ENCODE measurements around the gene MBD5.

DNA sequence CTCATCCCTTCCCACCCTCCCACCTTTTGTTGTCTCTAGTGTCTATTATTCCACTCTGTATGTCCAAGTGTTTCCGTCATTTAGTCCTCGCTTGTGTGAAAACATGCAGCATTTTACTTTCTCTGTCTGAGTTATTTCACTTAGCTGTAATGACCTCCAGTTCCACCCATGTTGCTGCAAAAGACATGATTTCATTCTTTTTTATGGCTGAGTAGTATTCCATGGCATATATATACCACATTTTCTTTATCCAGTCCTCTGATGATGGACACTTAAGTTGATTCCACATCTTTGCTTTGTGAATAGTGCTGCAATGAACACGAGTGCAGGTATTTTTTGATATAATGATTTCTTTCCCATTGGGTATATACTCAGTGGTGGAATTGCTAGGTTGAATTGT lies 296.7 kb downstream of the MBD5 start:
- TF ChIP-seq MAX (IDR thresholded peaks at IDR 0.05), result no peak
- TF ChIP-seq CEBPB (IDR thresholded peaks at IDR 0.05), result no peak
- TF ChIP-seq REST (IDR thresholded peaks at IDR 0.05; ENCODE audit: low read depth), result no peak
- TF ChIP-seq TAF1 (IDR thresholded peaks at IDR 0.05; ENCODE audit: low read depth), result no peak
- no peak for TF ChIP-seq RAD21 (IDR thresholded peaks at IDR 0.05; ENCODE audit: low read depth)
- no peak for TF ChIP-seq FOXM1 (IDR thresholded peaks at IDR 0.05; ENCODE audit: borderline replicate concordance, low read depth)
